ENCODE results near the gene RBL2.

The RBL2 gene

GRCh38 chr16:53449816-53450517 lies 15.7 kb downstream of the RBL2 start:
- no peak for DNase-seq

- no peak for DNase-seq
Observed at GRCh38 chr16:53453928-53454327, 19.7 kb downstream of the RBL2 start.

- no peak for DNase-seq
Observed at GRCh38 chr16:53456625-53457024, 22.4 kb downstream of the RBL2 start.

GRCh38 chr16:53457670-53458069 lies 23.4 kb downstream of the RBL2 start:
- DNase-seq: peak; percentile 64

GRCh38 chr16:53458635-53459034 lies 24.4 kb downstream of the RBL2 start:
- DNase-seq: no peak

- DNase-seq: no peak
Observed at GRCh38 chr16:53465606-53466280, 31.5 kb downstream of the RBL2 start.

- no peak for DNase-seq
Observed at GRCh38 chr16:53476867-53477266, 42.6 kb downstream of the RBL2 start.

GRCh38 chr16:53478965-53479364 lies 44.7 kb downstream of the RBL2 start:
- DNase-seq: no peak

- no peak for DNase-seq
Observed at GRCh38 chr16:53480394-53480793, 46.1 kb downstream of the RBL2 start.

GRCh38 chr16:53482123-53482522 lies 47.9 kb downstream of the RBL2 start:
- no peak for DNase-seq

- no peak for DNase-seq
Observed at GRCh38 chr16:53484542-53484941, 50.3 kb downstream of the RBL2 start.

GRCh38 chr16:53486230-53486629 lies 52.0 kb downstream of the RBL2 start:
- DNase-seq: no peak

GRCh38 chr16:53489755-53490154 lies 55.5 kb downstream of the RBL2 start:
- DNase-seq: no peak

- DNase-seq: no peak
Observed at GRCh38 chr16:53492503-53492902, 58.2 kb downstream of the RBL2 start.

GRCh38 chr16:53494636-53495035 lies 60.4 kb downstream of the RBL2 start:
- no peak for DNase-seq

GRCh38 chr16:53495325-53495724 lies 61.1 kb downstream of the RBL2 start:
- DNase-seq: no peak

- no peak for DNase-seq
Observed at GRCh38 chr16:53498984-53499383, 64.7 kb downstream of the RBL2 start.

- DNase-seq: no peak
Observed at GRCh38 chr16:53501216-53501859, 67.1 kb downstream of the RBL2 start.

GRCh38 chr16:53502331-53503269 lies 68.3 kb downstream of the RBL2 start, which contains the start of gene AKTIP:
Gene AKTIP, minus strand, starts transcription at chr16:53503209. Its CDS starts 2,950 bp downstream, at chr16:53500259.
- no peak for DNase-seq

GRCh38 chr16:53503270-53503923 lies 69.1 kb downstream of the RBL2 start:
- DNase-seq: peak; percentile 100

GRCh38 chr16:53503991-53504663 lies 69.9 kb downstream of the RBL2 start:
- DNase-seq: peak; percentile 19

- DNase-seq: no peak
Observed at GRCh38 chr16:53504665-53505064, 70.4 kb downstream of the RBL2 start.
